Measurements from ENCODE around the gene CPT1A.

CPT1A gene

GRCh38 chr11:68828957-68829356 is 12.8 kb downstream of the CPT1A start:
- no peak for DNase-seq

GRCh38 chr11:68828155-68828931 is 13.4 kb downstream of the CPT1A start:
- peak; percentile 54 to 80 (median 75) for DNase-seq

GRCh38 chr11:68827733-68828132 is 14.0 kb downstream of the CPT1A start:
- peak; percentile 44 to 82 (median 75) for DNase-seq

GRCh38 chr11:68826726-68827125 is 15.0 kb downstream of the CPT1A start:
- no peak for DNase-seq

- DNase-seq: peak in 1 of 4 experiments; percentile 19
Measured at GRCh38 chr11:68825571-68825970, 16.1 kb downstream of the CPT1A start.

GRCh38 chr11:68822546-68822945 is 19.2 kb downstream of the CPT1A start:
- DNase-seq: no peak

GRCh38 chr11:68821670-68822069 is 20.0 kb downstream of the CPT1A start:
- no peak for DNase-seq

GRCh38 chr11:68819362-68819761 is 22.4 kb downstream of the CPT1A start:
- no peak for DNase-seq

GRCh38 chr11:68818181-68818580 is 23.5 kb downstream of the CPT1A start:
- DNase-seq: no peak

GRCh38 chr11:68817554-68817953 is 24.2 kb downstream of the CPT1A start:
- no peak for DNase-seq

GRCh38 chr11:68816917-68817419 is 24.7 kb downstream of the CPT1A start:
- DNase-seq: no peak

- DNase-seq: no peak
Measured at GRCh38 chr11:68816251-68816776, 25.4 kb downstream of the CPT1A start.

GRCh38 chr11:68813773-68814172 is 27.9 kb downstream of the CPT1A start:
- no peak for DNase-seq

- DNase-seq: no peak
Measured at GRCh38 chr11:68812526-68812925, 29.2 kb downstream of the CPT1A start.

- no peak for DNase-seq
Measured at GRCh38 chr11:68810164-68810563, 31.6 kb downstream of the CPT1A start.

GRCh38 chr11:68809506-68809905 is 32.2 kb downstream of the CPT1A start:
- DNase-seq: no peak

GRCh38 chr11:68808787-68809186 is 32.9 kb downstream of the CPT1A start:
- no peak for DNase-seq

GRCh38 chr11:68806931-68807844 is 34.5 kb downstream of the CPT1A start:
- no peak for DNase-seq

- DNase-seq: no peak
Measured at GRCh38 chr11:68804786-68805185, 36.9 kb downstream of the CPT1A start.

GRCh38 chr11:68803766-68804165 is 38.0 kb downstream of the CPT1A start:
- no peak for DNase-seq

GRCh38 chr11:68798221-68798813 is 43.4 kb downstream of the CPT1A start:
- DNase-seq: peak; percentile 51 to 74 (median 59)

GRCh38 chr11:68796801-68797200 is 44.9 kb downstream of the CPT1A start:
- no peak for DNase-seq
